ENCODE data around the gene CBFA2T3.

The CBFA2T3 gene

GRCh38 chr16:88851616-88852015 lies 125.4 kb downstream of the CBFA2T3 start:
- DNase-seq = no peak

GRCh38 chr16:88850531-88851199 lies 126.3 kb downstream of the CBFA2T3 start:
- DNase-seq = no peak

GRCh38 chr16:88848557-88848956 lies 128.4 kb downstream of the CBFA2T3 start:
- no peak for DNase-seq

GRCh38 chr16:88847654-88848053 lies 129.4 kb downstream of the CBFA2T3 start:
- DNase-seq = no peak

- DNase-seq = no peak
Observed at GRCh38 chr16:88846088-88846487, 130.9 kb downstream of the CBFA2T3 start.

- DNase-seq = no peak
Observed at GRCh38 chr16:88844419-88845036, 132.5 kb downstream of the CBFA2T3 start.

GRCh38 chr16:88843256-88843655 lies 133.8 kb downstream of the CBFA2T3 start:
- no peak for DNase-seq

GRCh38 chr16:88842806-88843205 lies 134.2 kb downstream of the CBFA2T3 start:
- no peak for DNase-seq

GRCh38 chr16:88842308-88842756 lies 134.7 kb downstream of the CBFA2T3 start:
- no peak for DNase-seq

GRCh38 chr16:88841521-88842307 lies 135.3 kb downstream of the CBFA2T3 start:
- no peak for DNase-seq

GRCh38 chr16:88840600-88841215 lies 136.3 kb downstream of the CBFA2T3 start:
- no peak for DNase-seq

- DNase-seq = no peak
Observed at GRCh38 chr16:88839745-88840599, 137.0 kb downstream of the CBFA2T3 start.

GRCh38 chr16:88839026-88839529 lies 137.9 kb downstream of the CBFA2T3 start:
- DNase-seq = no peak

GRCh38 chr16:88838566-88838965 lies 138.4 kb downstream of the CBFA2T3 start:
- no peak for DNase-seq

- no peak for DNase-seq
Observed at GRCh38 chr16:88837806-88838205, 139.2 kb downstream of the CBFA2T3 start.

- DNase-seq = no peak
Observed at GRCh38 chr16:88836791-88837190, 140.2 kb downstream of the CBFA2T3 start.

- no peak for DNase-seq
Observed at GRCh38 chr16:88835818-88836217, 141.2 kb downstream of the CBFA2T3 start.

GRCh38 chr16:88835383-88835782 lies 141.6 kb downstream of the CBFA2T3 start:
- DNase-seq = no peak

- DNase-seq = no peak
Observed at GRCh38 chr16:88834670-88835069, 142.3 kb downstream of the CBFA2T3 start.

- no peak for DNase-seq
Observed at GRCh38 chr16:88833086-88833485, 143.9 kb downstream of the CBFA2T3 start.

- DNase-seq = no peak
Observed at GRCh38 chr16:88831838-88832237, 145.2 kb downstream of the CBFA2T3 start.

GRCh38 chr16:88830783-88831182 lies 146.2 kb downstream of the CBFA2T3 start:
- no peak for DNase-seq
